RCC 7860 (cell line): Measurements from ENCODE around the gene FIBCD1.

Experiments used
- DNase-seq: peaks from one replicate; pipeline ENCODE4 v3.0.0-alpha.2; 2015; ENCODE audit warnings: low spot score
- FAIRE-seq: peaks from 2 replicates; lab custom pipeline; 2012; peaks lifted over from hg19 to GRCh38; lab: Jason Lieb, UNC

FIBCD1 gene

DNA sequence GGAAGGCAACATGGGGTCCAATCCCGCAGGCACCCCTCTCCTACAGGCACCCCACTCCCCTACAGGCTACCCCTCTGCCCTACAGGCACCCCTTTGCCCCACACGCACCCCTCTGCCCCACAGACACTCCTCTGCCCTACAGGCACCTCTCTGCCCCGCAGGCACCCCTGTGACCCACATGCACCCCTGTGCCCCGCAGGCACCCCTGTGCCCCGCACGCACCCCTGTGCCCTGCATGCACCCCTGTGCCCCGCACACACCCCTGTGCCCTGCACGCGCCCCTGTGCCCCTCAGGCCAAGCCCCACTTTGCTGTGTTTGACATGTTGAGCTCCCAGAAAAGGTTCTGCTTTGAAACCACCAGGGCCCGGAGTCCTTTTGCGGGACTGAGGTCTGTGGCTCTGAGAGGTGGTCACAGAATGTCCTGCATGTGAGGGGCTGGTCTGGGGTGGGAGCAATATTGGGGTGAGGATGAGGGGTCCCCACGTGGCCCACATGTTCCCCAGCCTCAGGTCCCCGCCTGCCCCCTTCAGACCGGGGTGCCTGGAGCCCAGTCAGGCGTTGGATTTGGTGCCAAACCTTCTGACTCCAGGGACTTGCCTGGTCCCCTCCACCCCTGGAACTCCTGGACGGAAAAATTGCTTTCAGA, 41.8 kb downstream of the FIBCD1 start:
- DNase-seq, result no peak
- FAIRE-seq, result no peak

DNA sequence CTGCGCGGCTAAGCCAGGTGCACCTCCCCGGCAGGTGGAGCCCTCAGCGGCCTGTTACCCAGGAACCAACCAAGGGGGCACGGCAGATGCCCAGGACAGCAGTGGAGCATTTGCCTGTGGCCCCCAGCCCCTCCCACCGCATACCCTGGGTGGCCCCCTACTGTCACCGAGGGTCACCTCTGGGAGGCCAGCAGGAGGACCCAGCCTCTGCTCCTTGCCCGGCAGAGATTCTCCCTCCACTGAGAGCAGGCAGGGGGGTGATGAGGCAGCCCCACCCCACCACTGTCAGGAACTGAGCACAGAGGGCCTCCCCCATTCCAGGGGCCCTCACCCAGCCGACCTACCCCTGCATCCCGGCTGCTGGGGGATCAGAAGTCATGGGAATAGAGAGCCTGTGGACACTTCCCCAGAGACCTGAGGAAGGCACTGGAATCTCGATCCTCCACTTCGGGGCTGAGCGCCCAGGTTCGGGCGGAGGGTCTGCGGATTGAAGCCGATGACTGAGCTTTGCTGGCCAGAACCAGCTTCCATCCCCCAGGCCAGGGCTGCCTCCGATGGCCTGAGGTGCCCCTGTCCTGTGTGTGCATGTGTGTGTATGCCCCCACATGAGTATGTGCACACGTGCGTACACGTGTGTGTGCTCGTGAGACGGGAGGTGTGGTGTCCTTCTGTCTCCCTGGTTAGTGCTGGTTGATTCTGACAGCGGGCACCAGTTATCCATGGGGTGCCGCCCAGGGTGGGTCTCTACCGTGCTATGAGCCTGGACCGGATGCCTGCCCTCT, 42.6 kb downstream of the FIBCD1 start, which contains the start of gene QRFP:
Gene QRFP (minus strand): TSS at position 580 of the 782 bp plus-strand sequence. CDS start 2,974 bp downstream, outside the sequence.
- FAIRE-seq (no peak), DNase-seq (no peak)

DNA sequence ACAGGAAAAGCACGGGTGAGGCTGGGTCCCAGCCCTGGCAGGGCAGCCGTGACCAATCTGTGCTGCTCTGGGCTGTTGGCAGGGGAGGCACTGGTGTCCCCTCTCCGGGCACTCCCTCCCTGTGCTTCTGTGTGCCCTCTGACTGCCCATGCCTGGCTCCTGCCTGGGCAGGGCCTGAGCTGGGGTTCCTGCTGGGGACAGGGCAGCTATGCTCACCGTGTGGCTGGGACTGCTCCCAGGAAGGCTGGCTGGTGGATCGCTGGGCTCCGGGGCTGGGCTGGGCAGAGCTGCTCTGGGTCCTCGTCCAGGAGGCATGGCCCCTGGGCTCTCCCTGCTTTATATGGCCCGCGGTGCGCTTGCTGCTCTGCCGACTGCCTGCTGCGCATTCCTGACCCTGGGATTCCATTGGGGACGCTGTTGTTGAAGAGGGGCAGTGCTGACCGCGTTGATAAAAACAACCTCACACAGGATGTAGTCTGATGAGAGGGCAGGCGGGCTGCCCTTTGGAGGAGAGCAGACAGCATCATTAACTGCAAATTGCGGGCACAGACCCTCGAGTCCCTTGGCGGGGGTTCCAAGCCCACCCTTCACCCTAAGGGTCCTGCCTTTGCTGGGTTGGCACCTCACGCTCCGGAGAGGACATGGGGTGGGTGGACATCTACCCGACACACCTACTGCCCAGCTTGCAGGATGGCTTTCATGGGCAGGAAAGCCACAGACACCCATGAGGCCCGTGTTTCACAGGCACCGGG, 43.4 kb downstream of the FIBCD1 start:
- no peak for DNase-seq
- FAIRE-seq, result no peak

DNA sequence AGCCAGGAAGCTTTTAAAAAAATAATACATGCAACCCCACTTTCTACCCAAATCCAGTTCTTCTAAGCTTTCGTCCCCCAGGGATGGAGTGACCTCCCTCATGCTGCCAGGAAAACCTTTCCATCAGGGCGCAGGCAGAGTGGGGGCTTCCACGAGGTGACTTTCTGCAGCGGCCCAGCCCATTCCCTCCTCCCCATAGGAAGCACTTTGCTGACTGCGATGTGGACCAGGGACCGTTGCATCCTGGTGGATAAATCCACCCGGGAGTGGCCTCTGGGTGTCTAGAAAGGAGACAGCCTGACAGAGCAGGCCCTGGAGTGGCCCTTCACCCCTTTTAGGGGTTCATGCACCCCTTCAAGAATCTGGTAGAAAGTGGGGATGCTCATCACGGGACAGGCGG, 44.0 kb downstream of the FIBCD1 start:
- DNase-seq (no peak), FAIRE-seq (no peak)

DNA sequence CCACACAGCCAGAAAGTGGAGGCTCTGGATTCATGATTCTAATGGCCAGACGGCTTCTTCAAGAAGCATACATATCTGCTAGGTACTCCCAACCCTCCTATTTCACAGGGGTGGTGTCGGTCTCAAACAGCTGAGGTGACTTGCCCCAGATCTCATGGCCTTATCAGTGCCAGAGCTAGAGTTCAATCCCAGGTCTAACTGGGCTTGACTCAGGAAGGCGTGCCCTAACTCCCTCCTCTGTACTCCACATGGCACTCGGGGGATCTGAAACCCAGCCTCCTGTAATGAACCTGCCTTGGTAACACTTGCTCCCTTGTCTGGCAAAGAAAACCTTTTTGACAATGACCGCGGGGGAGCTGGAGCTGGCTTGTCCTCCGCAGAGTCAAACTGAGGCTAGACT, 44.5 kb downstream of the FIBCD1 start:
- DNase-seq, result no peak
- no peak for FAIRE-seq

DNA sequence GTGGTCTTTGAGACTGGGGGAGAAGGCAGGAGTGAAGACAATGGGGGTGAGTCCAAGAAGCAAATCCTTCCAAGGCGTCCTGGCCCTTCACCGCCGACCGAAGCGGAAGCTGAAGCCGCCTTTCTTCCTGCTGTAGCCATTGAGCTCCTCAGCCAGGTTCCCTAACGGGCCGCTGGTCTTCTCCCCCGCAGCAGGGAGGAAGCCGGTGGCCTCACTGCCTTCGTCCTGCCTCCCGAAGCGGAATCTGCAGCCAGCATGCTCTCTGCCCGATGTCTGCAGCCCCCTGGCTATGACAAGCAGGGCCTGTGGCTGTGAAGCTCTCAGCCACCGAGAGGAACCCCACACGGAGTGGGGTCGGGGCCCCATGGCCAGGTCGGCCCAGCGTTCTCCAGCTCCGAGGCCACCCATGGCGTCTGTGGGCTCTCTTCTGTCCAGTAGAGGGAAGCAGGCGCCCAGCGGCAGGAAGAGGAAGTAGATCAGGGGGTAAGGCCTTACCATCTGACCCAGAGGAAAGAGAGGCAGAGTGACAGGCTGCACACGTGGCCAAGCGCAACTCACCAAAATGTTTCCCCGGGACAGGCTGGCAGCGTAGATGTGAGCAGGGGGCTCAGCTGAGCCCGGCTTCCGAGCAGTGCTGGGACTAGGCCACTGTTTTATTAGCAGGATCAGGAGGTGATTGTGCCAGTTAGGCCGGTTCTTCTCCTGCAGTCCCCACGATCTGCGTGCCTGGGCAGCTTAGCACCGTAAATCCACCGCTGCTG, 45.5 kb downstream of the FIBCD1 start:
- DNase-seq, result no peak

DNA sequence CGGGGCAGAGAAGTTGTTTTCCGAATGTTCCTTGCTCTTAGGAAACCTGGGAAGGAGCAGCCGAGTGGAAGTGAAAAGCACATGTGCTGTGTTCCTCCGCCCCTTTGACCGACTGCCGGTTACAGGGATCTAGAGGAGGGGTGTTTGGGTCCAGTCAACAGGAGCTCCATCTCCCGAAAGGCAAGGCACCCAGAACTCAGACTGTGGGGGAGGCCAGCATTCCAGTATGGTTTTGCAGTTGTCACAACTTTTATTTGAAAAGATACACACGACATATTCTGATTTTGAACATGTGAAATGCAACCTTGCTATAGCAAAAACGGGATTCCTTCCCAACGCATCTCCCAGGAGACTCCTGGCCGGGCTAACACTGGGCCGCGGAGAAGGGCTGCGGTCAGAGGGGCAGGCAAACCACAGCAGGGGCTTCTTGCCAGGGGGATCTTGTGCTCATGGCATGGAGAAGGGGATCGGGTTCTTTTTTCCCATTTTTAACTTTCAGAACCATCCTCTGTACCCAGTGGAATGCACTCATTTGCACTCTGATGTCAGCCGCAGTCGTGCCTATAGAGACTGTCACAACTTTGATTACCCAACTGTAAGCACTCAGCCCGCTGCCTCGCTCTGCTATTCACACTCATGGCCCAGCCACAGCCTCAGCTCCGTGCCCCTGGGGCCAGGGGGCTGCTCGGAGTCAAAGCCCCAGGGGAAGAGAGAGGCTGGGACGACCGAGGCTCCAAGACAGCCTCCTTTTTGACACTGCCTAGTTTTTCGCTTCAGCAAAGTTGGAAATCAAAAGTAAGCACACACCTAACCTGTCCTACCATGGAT, 46.4 kb downstream of the FIBCD1 start:
- FAIRE-seq, result no peak
- no peak for DNase-seq

More for the DNA sequence above, 45.5 kb downstream of the FIBCD1 start:
- no peak for FAIRE-seq

DNA sequence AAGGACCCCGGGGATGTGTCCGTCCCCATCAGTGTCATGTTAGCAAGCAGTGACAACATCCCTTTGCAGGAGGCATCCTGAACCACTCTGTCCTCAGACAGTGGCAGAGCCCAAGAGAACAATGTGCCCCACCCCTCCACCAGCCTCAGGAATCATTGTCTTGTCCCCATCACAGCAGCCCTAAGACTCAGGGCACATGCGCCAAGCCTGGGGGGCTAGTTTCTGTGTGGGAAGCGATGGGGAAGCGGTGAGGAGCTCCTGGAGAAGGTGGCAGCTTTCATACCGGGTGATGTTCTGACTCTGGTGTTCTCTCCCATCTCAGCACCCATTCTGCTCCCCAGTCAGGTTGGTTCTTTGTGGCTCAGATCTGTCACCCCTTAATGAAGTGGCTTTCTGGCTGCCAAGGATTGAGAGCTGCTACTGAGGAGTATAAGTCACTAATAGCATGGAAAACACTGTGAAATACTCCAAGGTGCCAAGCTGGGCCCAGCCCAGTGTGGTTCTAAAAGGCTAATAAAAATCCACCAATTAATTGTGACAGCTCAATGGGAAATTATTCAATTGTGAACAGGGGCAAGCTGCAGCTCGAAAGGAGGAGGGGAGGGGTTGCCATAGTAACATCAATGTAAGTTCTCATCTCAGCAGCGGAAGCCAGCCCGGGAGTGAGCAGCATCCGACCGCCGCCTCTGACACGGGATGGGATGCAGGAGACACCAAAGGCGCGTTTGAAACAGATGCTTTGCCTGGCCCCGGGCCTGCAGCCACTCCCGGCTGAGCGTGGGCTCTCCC, 47.2 kb downstream of the FIBCD1 start:
- no peak for FAIRE-seq
- DNase-seq, result no peak

DNA sequence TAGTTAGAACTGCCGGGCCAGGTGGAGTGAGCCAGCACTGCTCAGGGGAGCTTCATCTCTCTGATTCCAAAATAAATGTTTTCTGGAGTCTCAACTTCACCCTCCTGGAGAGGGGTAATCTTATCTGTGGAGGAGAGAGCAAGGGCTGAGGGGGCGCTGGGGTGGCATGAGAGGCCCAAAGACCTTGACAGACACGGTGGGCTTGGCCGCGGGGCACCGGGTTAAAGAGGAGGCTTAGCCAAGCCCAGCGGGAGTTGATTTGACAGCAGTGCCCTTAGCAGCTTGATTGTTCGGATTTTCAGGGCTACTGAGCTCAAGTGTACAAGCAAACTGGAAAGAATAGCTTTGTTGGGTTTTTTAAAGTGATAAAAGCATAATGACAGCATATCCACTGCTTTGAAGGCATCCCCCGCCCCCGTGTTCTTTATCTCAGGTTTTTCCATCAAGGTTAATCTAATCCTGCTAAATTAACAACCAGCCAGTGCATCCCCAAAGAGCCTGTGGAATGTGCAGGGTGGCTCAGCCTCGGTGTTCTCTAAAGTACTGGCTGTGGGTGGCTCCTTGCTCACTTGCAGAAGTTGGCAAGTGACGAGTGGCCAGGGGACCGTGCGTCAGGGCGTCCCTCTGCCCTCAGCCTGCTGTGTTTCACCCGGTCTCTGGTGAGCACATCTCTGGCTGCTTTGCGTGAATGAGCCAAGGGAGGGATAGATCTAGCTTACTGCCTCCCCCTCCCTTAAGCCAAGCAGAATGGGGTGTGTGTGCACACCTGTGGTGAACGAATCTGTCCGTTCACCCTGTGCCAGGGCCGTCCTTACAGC, 48.0 kb downstream of the FIBCD1 start:
- FAIRE-seq (no peak), DNase-seq (no peak)

DNA sequence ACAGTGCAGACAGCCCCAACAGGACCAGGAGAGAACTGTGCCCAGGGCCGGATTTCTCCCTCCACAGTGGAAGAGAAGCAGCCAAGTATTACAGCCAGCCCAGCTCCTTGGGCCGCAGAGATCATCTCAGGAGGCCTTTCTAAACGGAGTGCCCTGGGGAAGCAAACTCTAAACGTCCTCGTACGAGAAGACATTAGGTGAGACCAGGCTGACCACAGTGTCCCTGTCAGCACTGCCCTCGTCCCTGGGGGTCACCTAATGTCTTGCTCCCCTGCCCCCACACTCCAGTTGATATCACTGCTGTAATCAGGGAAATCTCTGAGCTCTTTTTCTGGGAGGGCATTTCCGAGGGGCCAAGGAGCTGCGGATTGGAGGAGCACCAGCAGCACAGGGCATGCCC, 48.9 kb downstream of the FIBCD1 start:
- FAIRE-seq, result no peak
- DNase-seq, result no peak

DNA sequence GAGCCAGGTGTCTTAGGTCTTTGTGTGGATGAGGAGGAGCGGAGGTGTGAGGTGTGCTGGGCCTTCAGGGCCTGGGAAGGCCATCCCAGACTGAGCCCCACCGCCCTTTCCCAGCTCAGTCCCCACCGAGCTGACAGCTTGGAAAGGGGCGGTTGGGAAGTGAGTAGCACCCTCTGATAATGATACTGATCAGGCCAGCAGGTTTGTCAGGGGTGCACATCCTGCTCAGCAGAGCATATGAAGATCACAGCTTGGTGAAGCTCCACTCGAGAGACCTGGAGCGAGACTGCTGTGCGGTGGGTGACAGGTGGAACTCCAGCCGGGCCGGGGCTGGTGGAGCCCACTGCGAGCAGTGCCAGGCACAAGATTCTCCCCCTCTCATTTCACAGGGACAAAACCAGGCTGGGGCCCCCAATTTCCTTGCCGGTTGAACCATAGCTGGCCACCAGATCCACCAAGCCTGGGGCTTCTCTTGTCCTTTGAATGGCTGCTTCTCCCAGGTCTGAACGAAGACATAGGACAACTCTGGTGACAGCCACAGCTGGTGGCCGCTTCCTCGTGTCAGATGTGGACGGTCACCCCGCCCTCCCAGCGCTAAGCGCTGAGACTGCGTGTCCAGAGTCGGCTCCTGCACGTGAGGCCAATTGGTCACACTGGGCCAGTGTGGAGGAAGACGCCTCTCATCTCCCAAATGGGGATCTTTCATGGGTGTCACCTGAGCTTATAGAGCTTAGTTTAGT, 50.7 kb downstream of the FIBCD1 start:
- no peak for FAIRE-seq
- DNase-seq, result no peak

DNA sequence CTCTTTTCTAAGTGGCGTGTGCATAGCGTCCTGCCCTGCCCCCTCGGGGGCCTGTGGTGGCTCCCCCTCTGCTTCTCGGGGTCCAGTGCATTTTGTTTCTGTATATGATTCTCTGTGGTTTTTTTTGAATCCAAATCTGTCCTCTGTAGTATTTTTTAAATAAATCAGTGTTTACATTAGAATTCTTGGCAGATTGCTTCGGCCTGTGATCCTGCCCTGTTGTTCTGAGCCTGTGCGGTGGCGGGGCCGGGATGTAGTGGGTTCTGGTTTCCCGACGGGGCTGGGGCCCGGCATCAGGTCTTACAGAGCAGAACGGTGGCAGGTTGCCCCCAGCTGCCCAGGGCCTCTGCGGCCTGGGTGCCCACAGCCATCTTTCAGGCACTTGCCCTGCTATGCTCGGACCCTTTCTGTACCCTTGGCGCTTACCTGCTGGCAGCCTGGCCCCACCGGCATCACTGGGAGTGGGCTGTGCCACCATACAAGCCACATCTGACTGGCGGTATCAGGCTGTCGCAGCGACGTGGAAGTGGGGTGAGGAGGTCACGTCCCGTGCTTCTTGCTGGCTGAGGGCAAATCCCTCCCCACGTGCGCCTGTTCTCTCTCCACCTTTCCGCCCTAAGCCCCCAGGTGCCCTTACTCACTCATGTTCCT, 51.4 kb downstream of the FIBCD1 start:
- FAIRE-seq (no peak), DNase-seq (no peak)

DNA sequence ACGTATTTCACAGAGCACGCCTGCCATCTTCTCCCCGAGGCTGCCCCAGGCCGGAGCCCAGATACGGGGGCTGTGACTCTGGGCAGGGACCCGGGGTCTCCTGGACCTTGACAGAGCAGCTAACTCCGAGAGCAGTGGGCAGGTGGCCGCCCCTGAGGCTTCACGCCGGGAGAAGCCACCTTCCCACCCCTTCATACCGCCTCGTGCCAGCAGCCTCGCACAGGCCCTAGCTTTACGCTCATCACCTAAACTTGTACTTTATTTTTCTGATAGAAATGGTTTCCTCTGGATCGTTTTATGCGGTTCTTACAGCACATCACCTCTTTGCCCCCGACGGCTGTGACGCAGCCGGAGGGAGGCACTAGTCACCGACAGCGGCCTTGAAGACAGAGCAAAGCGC, 52.1 kb downstream of the FIBCD1 start:
- DNase-seq, result no peak
- FAIRE-seq, result no peak

DNA sequence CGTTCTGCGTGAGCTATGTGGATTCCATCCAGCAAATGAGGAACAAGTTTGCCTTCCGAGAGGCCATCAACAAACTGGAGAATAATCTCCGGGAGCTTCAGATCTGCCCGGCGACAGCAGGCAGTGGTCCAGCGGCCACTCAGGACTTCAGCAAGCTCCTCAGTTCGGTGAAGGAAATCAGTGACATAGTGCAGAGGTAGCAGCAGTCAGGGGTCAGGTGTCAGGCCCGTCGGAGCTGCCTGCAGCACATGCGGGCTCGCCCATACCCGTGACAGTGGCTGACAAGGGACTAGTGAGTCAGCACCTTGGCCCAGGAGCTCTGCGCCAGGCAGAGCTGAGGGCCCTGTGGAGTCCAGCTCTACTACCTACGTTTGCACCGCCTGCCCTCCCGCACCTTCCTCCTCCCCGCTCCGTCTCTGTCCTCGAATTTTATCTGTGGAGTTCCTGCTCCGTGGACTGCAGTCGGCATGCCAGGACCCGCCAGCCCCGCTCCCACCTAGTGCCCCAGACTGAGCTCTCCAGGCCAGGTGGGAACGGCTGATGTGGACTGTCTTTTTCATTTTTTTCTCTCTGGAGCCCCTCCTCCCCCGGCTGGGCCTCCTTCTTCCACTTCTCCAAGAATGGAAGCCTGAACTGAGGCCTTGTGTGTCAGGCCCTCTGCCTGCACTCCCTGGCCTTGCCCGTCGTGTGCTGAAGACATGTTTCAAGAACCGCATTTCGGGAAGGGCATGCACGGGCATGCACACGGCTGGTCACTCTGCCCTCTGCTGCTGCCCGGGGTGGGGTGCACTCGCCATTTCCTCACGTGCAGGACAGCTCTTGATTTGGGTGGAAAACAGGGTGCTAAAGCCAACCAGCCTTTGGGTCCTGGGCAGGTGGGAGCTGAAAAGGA, 53.3 kb downstream of the FIBCD1 start:
- DNase-seq (no peak), FAIRE-seq (no peak)

DNA sequence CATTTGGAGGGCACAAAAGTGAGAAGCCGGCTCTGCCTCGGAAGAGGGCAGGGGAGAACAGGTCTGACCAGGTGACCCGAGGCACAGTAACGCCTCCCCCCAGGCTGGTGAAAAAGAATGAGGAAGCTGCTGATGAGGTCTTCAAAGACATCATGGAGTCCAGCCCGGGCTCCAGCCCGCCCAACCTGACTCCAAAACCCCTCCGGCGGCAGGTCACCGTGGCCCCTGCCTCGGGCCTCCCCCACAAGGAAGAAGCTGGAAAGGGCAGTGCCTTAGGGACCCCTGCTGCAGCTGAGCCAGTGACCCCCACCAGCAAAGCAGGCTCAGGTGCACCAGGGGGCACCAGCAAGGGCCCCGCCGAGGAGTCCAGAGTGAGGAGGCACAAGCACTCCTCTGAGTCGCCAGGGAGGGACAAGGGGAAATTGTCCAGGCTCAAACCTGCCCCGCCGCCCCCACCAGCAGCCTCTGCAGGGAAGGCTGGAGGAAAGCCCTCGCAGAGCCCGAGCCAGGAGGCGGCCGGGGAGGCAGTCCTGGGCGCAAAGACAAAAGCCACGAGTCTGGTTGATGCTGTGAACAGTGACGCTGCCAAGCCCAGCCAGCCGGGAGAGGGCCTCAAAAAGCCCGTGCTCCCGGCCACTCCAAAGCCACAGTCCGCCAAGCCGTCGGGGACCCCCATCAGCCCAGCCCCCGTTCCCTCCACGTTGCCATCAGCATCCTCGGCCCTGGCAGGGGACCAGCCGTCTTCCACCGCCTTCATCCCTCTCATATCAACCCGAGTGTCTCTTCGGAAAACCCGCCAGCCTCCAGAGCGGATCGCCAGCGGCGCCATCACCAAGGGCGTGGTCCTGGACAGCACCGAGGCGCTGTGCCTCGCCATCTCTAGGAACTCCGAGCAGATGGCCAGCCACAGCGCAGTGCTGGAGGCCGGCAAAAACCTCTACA, 54.2 kb downstream of the FIBCD1 start:
- DNase-seq, result no peak
- FAIRE-seq, result no peak
